ENCODE results near the gene CNIH1.

CNIH1 gene

GRCh38 chr14:54377501-54377900, 63.7 kb downstream of the CNIH1 start:
- H3K36me3 ChIP-seq (ENCODE audit: low read length), result no peaks in the 10 kb centered on the region
- no peaks in the 10 kb centered on the region for H4K20me1 ChIP-seq (ENCODE audit: low read depth, low read length)
- TF ChIP-seq EZH2phosphoT487 (conservative IDR thresholded peaks at IDR 0.05; ENCODE audit: low read length), result no peak
- no peak for TF ChIP-seq CTCF (IDR thresholded peaks at IDR 0.05; ENCODE audit: insufficient read depth, low read length, poor library complexity, severe bottlenecking)
- no peaks in the 10 kb centered on the region for H3K9me2 ChIP-seq (replicated peaks; ENCODE audit: insufficient read depth, low read length)
- no peak overlapping the region for H3K27ac ChIP-seq (ENCODE audit: low read depth, low read length)
- H3K27me3 ChIP-seq (ENCODE audit: low read length), result no peaks in the 10 kb centered on the region
- H3K79me2 ChIP-seq (ENCODE audit: insufficient read depth, low read length), result no peaks in the 10 kb centered on the region
- H3K9ac ChIP-seq (ENCODE audit: low read length), result no peak overlapping the region
- H3K4me3 ChIP-seq (ENCODE audit: insufficient read depth, low read length, poor library complexity, severe bottlenecking), result no peak overlapping the region
- no peak overlapping the region for H3K4me2 ChIP-seq (ENCODE audit: low read depth, low read length, poor library complexity, severe bottlenecking)
- no peak overlapping the region for H2AFZ ChIP-seq (ENCODE audit: low read depth, low read length, severe bottlenecking)
- no peaks in the 10 kb centered on the region for H3F3A ChIP-seq (ENCODE audit: insufficient read depth)
- H3K9me3 ChIP-seq (ENCODE audit: insufficient read depth, low read length), result no peaks in the 10 kb centered on the region

GRCh38 chr14:54374117-54374884, 66.9 kb downstream of the CNIH1 start:
- no peaks in the 10 kb centered on the region for H3K9me2 ChIP-seq (replicated peaks; ENCODE audit: insufficient read depth, low read length)
- TF ChIP-seq EZH2phosphoT487 (conservative IDR thresholded peaks at IDR 0.05; ENCODE audit: low read length), result no peak
- no peak for TF ChIP-seq CTCF (IDR thresholded peaks at IDR 0.05; ENCODE audit: insufficient read depth, low read length, poor library complexity, severe bottlenecking)
- H3K27ac ChIP-seq (ENCODE audit: low read depth, low read length), result no peak overlapping the region
- H2AFZ ChIP-seq (ENCODE audit: low read depth, low read length, severe bottlenecking), result no peak overlapping the region
- no peaks in the 10 kb centered on the region for H3K9me3 ChIP-seq (ENCODE audit: insufficient read depth, low read length)
- H4K20me1 ChIP-seq (ENCODE audit: low read depth, low read length), result no peaks in the 10 kb centered on the region
- no peak overlapping the region for H3K4me3 ChIP-seq (ENCODE audit: insufficient read depth, low read length, poor library complexity, severe bottlenecking)
- no peaks in the 10 kb centered on the region for H3K36me3 ChIP-seq (ENCODE audit: low read length)
- H3F3A ChIP-seq (ENCODE audit: insufficient read depth), result no peaks in the 10 kb centered on the region
- no peak overlapping the region for H3K9ac ChIP-seq (ENCODE audit: low read length)
- no peaks in the 10 kb centered on the region for H3K79me2 ChIP-seq (ENCODE audit: insufficient read depth, low read length)
- H3K4me2 ChIP-seq (ENCODE audit: low read depth, low read length, poor library complexity, severe bottlenecking), result no peak overlapping the region
- no peaks in the 10 kb centered on the region for H3K27me3 ChIP-seq (ENCODE audit: low read length)

All from SU-DHL-6 (cell line).